Urothelium cell line (cell line): ENCODE measurements around the gene GOLT1B.

Experiments
- DNase-seq: peaks from one replicate; pipeline ENCODE4 v3.0.0; 2011; ENCODE audit warnings: low spot score, mixed read lengths
- FAIRE-seq: peaks from 2 replicates; lab custom pipeline; 2011; peaks lifted over from hg19 to GRCh38; lab: Jason Lieb, UNC

GOLT1B gene

GRCh38 chr12:21521541-21521940, 20.0 kb downstream of the GOLT1B start:
- no peak for FAIRE-seq
- DNase-seq: no peak

- no peak for FAIRE-seq
- no peak for DNase-seq
These were observed 21.6 kb downstream of the GOLT1B start for GRCh38 chr12:21523148-21523547.

GRCh38 chr12:21526053-21526452, 24.5 kb downstream of the GOLT1B start, which contains the start of gene SPX:
SPX (plus strand) TSS chr12:21526296; CDS start chr12:21526473, 177 bp downstream.
- FAIRE-seq (no peak), DNase-seq (peak; percentile 21)

GRCh38 chr12:21526721-21527345, 25.2 kb downstream of the GOLT1B start:
- FAIRE-seq (no peak), DNase-seq (no peak)

DNA sequence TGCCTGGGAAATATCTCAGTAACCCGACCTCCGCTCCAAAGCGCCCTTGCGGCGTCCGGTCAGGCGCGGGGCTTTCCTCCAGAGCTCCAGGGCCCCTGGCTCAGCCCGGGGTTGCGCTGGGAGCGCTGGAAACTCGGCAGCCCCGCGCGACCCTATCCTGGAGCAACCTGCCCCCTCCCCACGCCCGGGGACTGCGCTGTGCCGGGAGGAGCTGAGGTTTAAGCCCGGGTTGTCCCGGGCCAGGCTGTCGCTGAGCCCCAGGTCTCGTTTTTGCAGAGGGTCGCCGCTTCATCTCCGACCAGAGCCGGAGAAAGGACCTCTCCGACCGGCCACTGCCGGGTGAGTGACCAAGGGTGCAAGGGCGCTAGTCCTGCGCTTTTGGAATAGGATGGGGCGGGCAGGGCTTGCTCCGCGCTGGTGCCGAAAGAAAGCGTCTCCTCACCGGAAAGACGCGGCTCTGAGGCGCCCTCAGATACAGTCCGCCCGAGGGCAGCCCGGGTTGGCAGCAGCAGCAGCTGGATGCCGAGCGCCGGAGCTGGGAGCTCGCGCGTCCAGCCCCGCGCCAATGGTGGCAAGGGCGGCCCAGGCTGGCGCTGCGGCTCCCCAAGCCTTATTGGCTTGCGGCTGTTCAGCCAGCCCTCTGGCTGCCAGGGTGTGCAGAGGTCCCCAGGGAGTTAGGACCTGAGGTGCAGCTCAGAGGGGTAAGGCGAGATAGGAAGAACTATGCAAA, 26.0 kb downstream of the GOLT1B start:
- DNase-seq (peak; percentile 78), FAIRE-seq (no peak)

GRCh38 chr12:21528953-21529352, 27.4 kb downstream of the GOLT1B start:
- FAIRE-seq: no peak
- DNase-seq: no peak

DNA sequence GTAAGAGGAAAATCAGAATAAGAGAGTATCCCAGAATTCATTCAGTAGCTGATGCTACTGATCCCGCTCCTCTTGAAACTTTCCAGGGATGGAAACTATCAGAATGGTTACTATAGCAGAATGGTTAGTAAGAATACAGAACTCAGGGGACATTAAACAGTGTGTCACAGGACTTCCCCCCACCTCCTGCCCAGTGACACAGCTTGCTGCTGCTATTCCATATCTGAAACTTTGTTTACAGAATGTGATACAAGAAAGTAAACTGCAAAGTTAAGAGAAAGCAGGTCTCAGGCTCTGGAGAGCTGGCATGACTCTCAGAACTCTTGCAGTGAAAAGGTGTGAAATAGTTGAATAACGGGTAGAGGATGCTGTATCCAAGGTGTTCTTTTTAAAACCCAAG, 27.9 kb downstream of the GOLT1B start:
- no peak for DNase-seq
- FAIRE-seq: no peak

GRCh38 chr12:21538061-21538653, 36.6 kb downstream of the GOLT1B start:
- no peak for DNase-seq
- no peak for FAIRE-seq

DNA sequence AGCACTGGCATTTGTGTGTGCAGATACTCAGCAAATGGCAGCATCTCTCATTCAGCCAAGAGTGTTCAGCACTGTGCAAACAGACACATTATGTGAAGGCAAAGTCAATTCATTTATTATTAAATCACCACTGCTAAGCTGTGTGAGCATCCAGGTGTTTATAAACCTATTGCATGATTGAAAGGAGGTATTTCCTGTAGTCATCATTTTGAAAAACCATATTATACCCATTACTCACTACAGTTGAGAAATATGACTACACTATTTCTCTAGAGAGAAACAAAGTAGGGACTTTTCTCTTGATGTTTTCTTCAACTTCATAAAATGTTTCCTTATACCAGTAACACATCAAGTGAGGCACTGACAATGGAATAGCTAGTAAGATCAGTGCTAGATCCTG, 38.2 kb downstream of the GOLT1B start:
- FAIRE-seq: no peak
- no peak for DNase-seq

DNA sequence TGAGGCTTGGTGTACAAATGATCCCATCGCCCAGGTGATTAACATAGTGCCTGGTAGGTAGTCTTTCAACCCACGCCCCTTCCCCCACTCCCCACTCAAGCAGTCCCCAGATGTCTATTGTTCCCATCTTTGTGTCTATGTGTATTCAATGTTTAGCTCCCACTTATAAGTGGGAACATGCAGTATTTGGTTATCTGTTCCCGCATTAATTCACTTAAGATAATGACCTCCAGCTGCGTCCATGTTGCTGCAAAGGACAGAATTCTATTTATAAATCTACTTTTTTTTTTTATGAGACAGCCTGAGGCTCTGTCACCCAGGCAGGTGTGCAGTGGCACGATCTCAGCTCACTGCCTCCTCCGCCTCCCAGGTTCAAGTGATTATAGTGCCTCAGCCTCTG, 40.2 kb downstream of the GOLT1B start:
- FAIRE-seq: no peak
- no peak for DNase-seq

DNA sequence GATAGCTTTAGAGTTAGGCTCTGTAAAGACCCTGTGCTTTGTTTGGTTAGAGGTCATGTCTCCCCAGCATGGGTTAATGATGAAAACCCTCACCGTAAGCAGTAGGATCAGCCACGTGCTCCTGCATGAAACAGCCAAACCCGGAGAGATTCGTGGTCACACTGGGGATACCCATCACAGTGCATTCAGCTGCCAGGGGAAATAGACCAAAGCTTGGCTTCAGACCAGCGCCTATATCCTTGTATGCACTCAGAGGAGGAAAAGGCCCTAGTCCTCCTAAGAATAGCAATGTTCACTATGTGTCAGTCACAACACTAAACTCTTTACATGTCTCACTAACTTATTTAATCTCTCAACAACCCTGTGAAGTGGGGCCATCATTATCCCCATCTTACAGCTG, 40.8 kb downstream of the GOLT1B start:
- no peak for DNase-seq
- FAIRE-seq: no peak

- no peak for DNase-seq
- no peak for FAIRE-seq
These were observed 41.6 kb downstream of the GOLT1B start for GRCh38 chr12:21543151-21543550.

- no peak for DNase-seq
- FAIRE-seq: no peak
These were observed 44.0 kb downstream of the GOLT1B start for GRCh38 chr12:21545557-21545956.

DNA sequence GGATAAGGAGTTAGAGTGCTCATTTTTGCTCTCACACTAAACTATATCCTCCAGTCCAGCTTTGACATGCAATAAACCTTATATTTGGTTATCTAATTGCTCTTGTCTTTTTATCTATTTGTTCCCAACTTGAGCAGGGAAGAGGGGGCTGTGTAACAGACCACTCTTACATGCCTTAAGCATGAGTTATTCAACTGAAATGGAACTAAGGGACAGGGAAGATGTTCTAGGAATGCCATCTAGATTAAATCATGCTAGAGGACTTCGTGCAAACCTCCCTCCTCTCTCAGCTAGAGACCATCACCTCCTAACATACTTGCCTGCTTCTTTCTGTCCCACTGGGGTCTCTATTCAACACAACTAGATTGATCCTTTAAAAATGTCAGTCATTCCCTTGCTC, 45.1 kb downstream of the GOLT1B start:
- FAIRE-seq (no peak), DNase-seq (no peak)

- DNase-seq (no peak), FAIRE-seq (no peak)
These were observed 45.8 kb downstream of the GOLT1B start for GRCh38 chr12:21547437-21547836.

DNA sequence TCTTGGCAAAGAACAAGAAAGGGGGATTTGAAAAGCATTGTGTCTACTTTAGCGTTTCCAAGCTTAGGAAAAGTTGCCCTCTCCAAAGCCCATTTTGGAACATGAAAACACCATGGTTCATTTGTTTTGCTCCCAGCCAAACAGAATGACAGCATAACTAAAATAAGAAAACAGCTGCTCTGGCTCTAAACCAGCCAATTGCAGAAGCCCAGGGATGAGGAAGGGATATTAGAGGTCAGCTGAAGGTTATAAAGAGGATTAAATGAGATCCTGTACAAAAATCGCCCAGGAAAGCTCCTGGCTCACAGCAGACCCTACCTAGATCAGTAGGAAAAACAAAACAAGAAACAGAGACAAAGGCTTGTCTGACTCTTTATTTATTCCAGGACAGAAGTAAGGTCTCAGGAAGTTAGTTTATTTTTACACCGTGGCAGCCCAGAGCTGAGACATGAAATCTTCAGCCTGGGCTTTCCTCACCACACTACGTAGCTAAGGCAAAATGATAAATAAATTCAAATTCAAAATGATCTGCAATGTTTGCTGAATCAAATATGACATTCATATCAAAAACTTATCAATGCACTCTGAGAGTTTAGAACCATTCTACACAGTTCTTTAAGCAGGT, 50.4 kb downstream of the GOLT1B start:
- DNase-seq (no peak), FAIRE-seq (no peak)

GRCh38 chr12:21552635-21553328, 51.2 kb downstream of the GOLT1B start:
- DNase-seq (no peak), FAIRE-seq (no peak)

DNA sequence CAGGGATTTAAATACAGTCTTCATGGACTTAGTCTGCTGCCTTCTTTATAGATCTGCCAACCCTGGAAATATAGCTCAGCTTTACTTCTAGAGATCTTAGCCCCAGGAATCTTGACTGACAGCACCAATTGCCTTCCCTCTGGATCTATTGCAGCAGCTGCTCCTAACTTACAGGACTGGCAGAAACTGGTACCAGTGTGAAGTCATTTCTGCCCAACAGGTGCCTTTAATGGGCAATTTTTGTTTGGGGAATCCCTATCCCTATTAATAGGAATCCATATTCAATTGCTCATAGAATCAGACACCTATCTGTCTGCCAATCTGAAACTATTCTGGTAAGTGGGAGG, 51.7 kb downstream of the GOLT1B start:
- no peak for FAIRE-seq

DNA sequence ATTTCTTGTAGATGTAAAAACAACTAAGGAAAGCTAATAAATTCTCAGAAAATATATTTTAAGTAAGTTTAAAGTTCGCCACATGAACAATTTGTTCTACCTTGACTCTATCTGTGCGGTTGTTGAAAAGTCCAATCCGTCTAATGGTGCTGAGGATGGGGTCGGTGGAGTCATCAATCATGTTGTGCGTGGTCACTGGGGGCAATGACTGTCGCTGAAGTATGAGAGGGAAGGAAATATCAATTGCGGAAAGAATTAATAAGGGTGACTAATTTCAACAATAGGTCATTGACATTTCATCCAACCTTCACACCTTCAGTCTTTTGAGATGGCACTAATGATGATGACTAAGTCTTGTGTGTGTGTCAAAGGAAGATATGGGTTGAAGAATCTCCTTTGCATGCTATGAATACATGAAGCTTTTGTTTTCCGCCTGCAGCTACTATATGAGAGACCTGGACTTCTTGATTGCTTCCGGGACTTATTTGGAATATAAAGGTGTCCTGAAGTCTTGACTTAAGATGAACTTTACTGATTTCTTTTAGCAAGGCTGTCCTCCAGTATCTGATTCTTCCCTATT, 56.6 kb downstream of the GOLT1B start:
- DNase-seq (no peak), FAIRE-seq (no peak)

More for the DNA sequence above, 51.7 kb downstream of the GOLT1B start:
- DNase-seq: no peak

GRCh38 chr12:21559855-21560569, 58.4 kb downstream of the GOLT1B start:
- DNase-seq: peak; percentile 7
- FAIRE-seq: no peak
